Measurements from ENCODE around the gene DLX2. TPM values are rescaled to one million over a fixed set of nuclear protein-coding genes. Genes with fewer than 3 reads are reported as not detected.
A peak's percentile ranks its signal among the peaks of the same experiment; 100 is the strongest.

Gene DLX2
- total RNA-seq, 4 donors from 2014 or later: not detected

- H3K27ac ChIP-seq: no peak overlapping the region
- no peak for DNase-seq
- H3K36me3 ChIP-seq: no peaks in the 10 kb centered on the region
- H3K4me3 ChIP-seq: peak overlapping the region in 1 of 2 donors; percentile 3
- no peaks in the 10 kb centered on the region for H3K9me3 ChIP-seq
- peaks cover 0 to 29% of the 10 kb centered on the region in 2 donors for H3K4me1 ChIP-seq
- H3K27me3 ChIP-seq: peaks cover 93% of the 10 kb centered on the region in 2 donors
- TF ChIP-seq CTCF (IDR thresholded peaks at IDR 0.05) (no peak), POLR2A (IDR thresholded peaks at IDR 0.05) (no peak)
- intact Hi-C loops (cut with DNase I; ENCODE audit: low total_unique reads): no loop called here
Observed at GRCh38 chr2:172098650-172099471, 3.8 kb downstream of the DLX2 start.

DNA sequence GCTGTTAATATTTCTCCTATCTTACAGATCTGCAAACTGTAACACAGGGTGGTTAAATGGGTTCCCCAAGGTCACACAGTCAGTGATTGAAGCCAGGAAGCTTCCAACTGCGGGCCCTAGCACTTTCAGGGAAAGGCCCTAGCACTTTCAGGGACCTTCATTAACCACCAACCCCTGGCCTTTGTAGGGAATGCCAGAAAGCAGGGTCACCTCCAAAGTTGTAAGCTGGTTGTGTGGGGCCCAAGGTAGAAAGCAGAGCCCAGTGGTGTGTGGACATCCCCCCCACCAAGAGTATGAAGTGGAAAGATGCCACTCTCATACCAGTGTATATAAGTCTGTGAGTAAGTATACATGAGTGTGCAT lies 4.4 kb downstream of the DLX2 start:
- H3K4me3 ChIP-seq: no peak overlapping the region
- no peaks in the 10 kb centered on the region for H3K9me3 ChIP-seq
- peaks cover 0 to 29% of the 10 kb centered on the region in 2 donors for H3K4me1 ChIP-seq
- DNase-seq: no peak
- H3K36me3 ChIP-seq: no peaks in the 10 kb centered on the region
- TF ChIP-seq POLR2A (IDR thresholded peaks at IDR 0.05) (no peak), CTCF (IDR thresholded peaks at IDR 0.05) (no peak)
- H3K27me3 ChIP-seq: peaks cover 93% of the 10 kb centered on the region in 2 donors
- no peak overlapping the region for H3K27ac ChIP-seq
- intact Hi-C loops (cut with DNase I; ENCODE audit: low total_unique reads): no loop called here

DNA sequence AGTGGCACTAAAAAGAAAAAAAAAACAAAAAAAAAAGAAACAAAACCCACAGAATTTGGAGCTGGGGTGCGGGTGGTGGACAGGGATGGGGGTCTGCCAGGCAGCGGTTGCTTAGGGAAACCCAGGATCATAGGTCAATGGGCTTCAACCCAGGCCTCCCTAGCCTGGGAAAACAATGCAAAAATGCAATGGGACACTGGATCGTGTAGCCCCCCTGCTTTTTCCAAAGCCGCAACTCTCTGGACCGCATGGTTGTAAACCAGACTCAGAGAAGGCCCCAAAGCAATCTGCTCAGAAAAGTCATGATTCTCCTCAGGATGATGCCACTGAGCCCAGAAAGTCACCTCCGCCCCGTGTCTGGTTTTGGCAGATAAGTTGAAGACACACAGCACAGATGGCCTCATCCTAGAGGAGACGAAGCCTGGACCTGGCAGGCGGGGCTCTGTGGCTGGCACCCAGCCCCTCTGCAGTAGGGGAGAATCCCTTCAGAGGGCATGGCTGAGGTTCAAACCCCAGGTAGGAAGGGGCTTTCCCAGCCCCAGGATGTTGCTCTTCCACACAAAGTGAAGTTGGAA lies 5.1 kb downstream of the DLX2 start:
- Histone ChIP-seq H3K27ac (no peak overlapping the region), H3K4me3 (no peak overlapping the region), H3K9me3 (no peaks in the 10 kb centered on the region), H3K4me1 (peaks cover 0 to 29% of the 10 kb centered on the region in 2 donors), H3K36me3 (no peaks in the 10 kb centered on the region), H3K27me3 (peaks cover 94% of the 10 kb centered on the region in 2 donors)
- DNase-seq: no peak
- TF ChIP-seq POLR2A (IDR thresholded peaks at IDR 0.05): no peak
- no peak for TF ChIP-seq CTCF (IDR thresholded peaks at IDR 0.05)
- intact Hi-C loops (cut with DNase I; ENCODE audit: low total_unique reads): no loop called here

GRCh38 chr2:172096626-172097547 lies 5.8 kb downstream of the DLX2 start:
- intact Hi-C loops (cut with DNase I; ENCODE audit: low total_unique reads): no loop called here
- Histone ChIP-seq H3K4me1 (peaks cover 0 to 24% of the 10 kb centered on the region in 2 donors), H3K4me3 (peak overlapping the region in 1 of 2 donors; percentile 13), H3K27me3 (peaks cover 93 to 95% of the 10 kb centered on the region in 2 donors), H3K9me3 (no peaks in the 10 kb centered on the region), H3K27ac (no peak overlapping the region), H3K36me3 (no peaks in the 10 kb centered on the region)
- no peak for DNase-seq
- TF ChIP-seq POLR2A (IDR thresholded peaks at IDR 0.05): no peak
- TF ChIP-seq CTCF (IDR thresholded peaks at IDR 0.05): no peak
